ENCODE measurements around the gene KAT14.
"Not testable (repeated sequence)": the region's sequence is repeated elsewhere in the genome, so short reads cannot be mapped to it uniquely, and the experiment has no call there.

DNA sequence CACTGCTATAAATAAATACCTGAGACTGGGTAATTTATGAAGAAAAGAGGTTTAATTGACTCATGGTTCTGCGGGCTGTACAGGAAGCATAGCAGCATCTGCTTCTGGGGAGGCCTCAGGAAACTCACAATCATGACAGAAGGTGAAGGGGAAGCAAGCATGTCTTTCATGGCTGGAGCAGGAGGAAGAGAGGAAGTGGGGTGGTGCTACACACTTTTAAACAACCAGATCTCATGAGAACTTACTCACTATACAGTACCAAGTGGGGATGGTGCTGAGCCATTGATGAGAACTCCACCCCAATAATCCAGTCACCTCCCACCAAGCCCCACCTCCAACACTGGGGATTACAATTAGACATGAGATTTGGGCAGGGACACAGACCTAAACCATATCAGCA lies 9.1 kb upstream of the KAT14 start:
- TF ChIP-seq, protein P1, sequence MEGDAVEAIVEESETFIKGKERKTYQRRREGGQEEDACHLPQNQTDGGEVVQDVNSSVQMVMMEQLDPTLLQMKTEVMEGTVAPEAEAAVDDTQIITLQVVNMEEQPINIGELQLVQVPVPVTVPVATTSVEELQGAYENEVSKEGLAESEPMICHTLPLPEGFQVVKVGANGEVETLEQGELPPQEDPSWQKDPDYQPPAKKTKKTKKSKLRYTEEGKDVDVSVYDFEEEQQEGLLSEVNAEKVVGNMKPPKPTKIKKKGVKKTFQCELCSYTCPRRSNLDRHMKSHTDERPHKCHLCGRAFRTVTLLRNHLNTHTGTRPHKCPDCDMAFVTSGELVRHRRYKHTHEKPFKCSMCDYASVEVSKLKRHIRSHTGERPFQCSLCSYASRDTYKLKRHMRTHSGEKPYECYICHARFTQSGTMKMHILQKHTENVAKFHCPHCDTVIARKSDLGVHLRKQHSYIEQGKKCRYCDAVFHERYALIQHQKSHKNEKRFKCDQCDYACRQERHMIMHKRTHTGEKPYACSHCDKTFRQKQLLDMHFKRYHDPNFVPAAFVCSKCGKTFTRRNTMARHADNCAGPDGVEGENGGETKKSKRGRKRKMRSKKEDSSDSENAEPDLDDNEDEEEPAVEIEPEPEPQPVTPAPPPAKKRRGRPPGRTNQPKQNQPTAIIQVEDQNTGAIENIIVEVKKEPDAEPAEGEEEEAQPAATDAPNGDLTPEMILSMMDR (IDR thresholded peaks at IDR 0.05), result not testable (repeated sequence)
- not testable (repeated sequence) for TF ChIP-seq POLR2AphosphoS5 (IDR thresholded peaks at IDR 0.05); EP300 (IDR thresholded peaks at IDR 0.05); POLR2A (IDR thresholded peaks at IDR 0.05; ENCODE audit: low read depth)

Data from esophagus muscularis mucosa (tissue), 4 donors.